NCI-H2029 treated with DMSO at 0.1 percent for 48 hours (cell line): Measurements from ENCODE around the gene DOP1B.

Experiments used
- DNase-seq: peaks from one replicate; lab custom pipeline; 2025; lab: John Stamatoyannopoulos, UW

Gene DOP1B

GRCh38 chr21:36202726-36203602 is 46.3 kb downstream of the DOP1B start:
- no peak for DNase-seq

GRCh38 chr21:36203603-36203889 is 46.9 kb downstream of the DOP1B start:
- DNase-seq, result no peak

GRCh38 chr21:36204980-36205379 is 48.4 kb downstream of the DOP1B start:
- no peak for DNase-seq

GRCh38 chr21:36205962-36206361 is 49.3 kb downstream of the DOP1B start:
- no peak for DNase-seq
